Progenitor cell of endocrine pancreas (in vitro differentiated cells): ENCODE results near the gene BMP7. TPM values are rescaled to one million over a fixed set of nuclear protein-coding genes. Genes with fewer than 3 reads are reported as not detected.
"Not testable (repeated sequence)": the region's sequence is repeated elsewhere in the genome, so short reads cannot be mapped to it uniquely, and the experiment has no call there.

ENCODE experiments used
- DNase-seq: peaks from one replicate; pipeline ENCODE4 v3.0.0; 2021; ENCODE audit warnings: low spot score; ENCODE audit not compliant: unreplicated experiment
- H3K27ac Mint-ChIP-seq: 2 replicates; pipeline ENCODE4 v1.8.0; 2021; ENCODE audit warnings: mild to moderate bottlenecking, moderate library complexity, mixed read lengths
- H3K27me3 Mint-ChIP-seq: 2 replicates; pipeline ENCODE4 v1.8.0; 2021; ENCODE audit warnings: mixed read lengths
- H3K36me3 Mint-ChIP-seq: 2 replicates; pipeline ENCODE4 v1.8.0; 2022; ENCODE audit warnings: mixed read lengths; ENCODE audit not compliant: insufficient read depth
- H3K4me1 Mint-ChIP-seq: 2 replicates; pipeline ENCODE4 v1.8.0; 2021; ENCODE audit warnings: low read depth, mixed read lengths
- H3K4me3 Mint-ChIP-seq: 2 replicates; pipeline ENCODE4 v1.8.0; 2021; ENCODE audit warnings: low read depth, mild to moderate bottlenecking, moderate library complexity, mixed read lengths
- H3K9me3 Mint-ChIP-seq: 2 replicates; pipeline ENCODE4 v1.8.0; 2021; ENCODE audit warnings: low read depth, mixed read lengths
- total RNA-seq: library from RNA; stranded (reverse); gene quantifications from 2 replicates; pipeline ENCODE4 v1.2.1, GENCODE V29; 2021
- TF ChIP-seq, protein P1 (sequence below): fragments of 200-600 bp; sonication (generic); IDR thresholded peaks from one replicate; pipeline ENCODE4 v1.5.0; 2021; ENCODE audit warnings: antibody characterized with exemption, mild to moderate bottlenecking; ENCODE audit not compliant: unreplicated experiment

Gene BMP7
- total RNA-seq, 1 donor from 2014 or later, result 35.4 TPM

GRCh38 chr20:57280221-57280620, 13.8 kb upstream of the BMP7 start:
- no peak for DNase-seq
- peaks cover 31% of the 10 kb centered on the region for H3K27me3 Mint-ChIP-seq
- no peaks in the 10 kb centered on the region for H3K36me3 Mint-ChIP-seq
- H3K4me1 Mint-ChIP-seq, result peaks cover 11% of the 10 kb centered on the region
- peak overlapping the region; percentile 7 for H3K27ac Mint-ChIP-seq
- H3K4me3 Mint-ChIP-seq, result no peak overlapping the region
- TF ChIP-seq, protein P1, sequence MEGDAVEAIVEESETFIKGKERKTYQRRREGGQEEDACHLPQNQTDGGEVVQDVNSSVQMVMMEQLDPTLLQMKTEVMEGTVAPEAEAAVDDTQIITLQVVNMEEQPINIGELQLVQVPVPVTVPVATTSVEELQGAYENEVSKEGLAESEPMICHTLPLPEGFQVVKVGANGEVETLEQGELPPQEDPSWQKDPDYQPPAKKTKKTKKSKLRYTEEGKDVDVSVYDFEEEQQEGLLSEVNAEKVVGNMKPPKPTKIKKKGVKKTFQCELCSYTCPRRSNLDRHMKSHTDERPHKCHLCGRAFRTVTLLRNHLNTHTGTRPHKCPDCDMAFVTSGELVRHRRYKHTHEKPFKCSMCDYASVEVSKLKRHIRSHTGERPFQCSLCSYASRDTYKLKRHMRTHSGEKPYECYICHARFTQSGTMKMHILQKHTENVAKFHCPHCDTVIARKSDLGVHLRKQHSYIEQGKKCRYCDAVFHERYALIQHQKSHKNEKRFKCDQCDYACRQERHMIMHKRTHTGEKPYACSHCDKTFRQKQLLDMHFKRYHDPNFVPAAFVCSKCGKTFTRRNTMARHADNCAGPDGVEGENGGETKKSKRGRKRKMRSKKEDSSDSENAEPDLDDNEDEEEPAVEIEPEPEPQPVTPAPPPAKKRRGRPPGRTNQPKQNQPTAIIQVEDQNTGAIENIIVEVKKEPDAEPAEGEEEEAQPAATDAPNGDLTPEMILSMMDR, result no peak
- H3K9me3 Mint-ChIP-seq, result no peaks in the 10 kb centered on the region

- not testable (repeated sequence) for H3K27ac Mint-ChIP-seq, H3K4me3 Mint-ChIP-seq, H3K36me3 Mint-ChIP-seq, H3K9me3 Mint-ChIP-seq, DNase-seq
- Mint-ChIP-seq H3K27me3 (peaks cover 35% of the 10 kb centered on the region), H3K4me1 (peaks cover 11% of the 10 kb centered on the region)
Measured at GRCh38 chr20:57279548-57279947, 13.1 kb upstream of the BMP7 start.

- H3K4me1 Mint-ChIP-seq, result peaks cover 7% of the 10 kb centered on the region
- TF ChIP-seq, protein P1, result no peak
- no peak overlapping the region for H3K27ac Mint-ChIP-seq
- DNase-seq, result no peak
- no peak overlapping the region for H3K4me3 Mint-ChIP-seq
- H3K9me3 Mint-ChIP-seq, result no peaks in the 10 kb centered on the region
- H3K36me3 Mint-ChIP-seq, result no peaks in the 10 kb centered on the region
- H3K27me3 Mint-ChIP-seq, result peaks cover 36% of the 10 kb centered on the region
Measured at GRCh38 chr20:57278457-57278856, 12.0 kb upstream of the BMP7 start.

GRCh38 chr20:57277398-57278105, 11.1 kb upstream of the BMP7 start:
- TF ChIP-seq, protein P1, result no peak
- Mint-ChIP-seq H3K27me3 (peaks cover 40% of the 10 kb centered on the region), H3K27ac (no peak overlapping the region), H3K4me1 (peaks cover 1% of the 10 kb centered on the region), H3K4me3 (no peak overlapping the region), H3K9me3 (no peaks in the 10 kb centered on the region), H3K36me3 (no peaks in the 10 kb centered on the region)
- DNase-seq, result no peak

DNA sequence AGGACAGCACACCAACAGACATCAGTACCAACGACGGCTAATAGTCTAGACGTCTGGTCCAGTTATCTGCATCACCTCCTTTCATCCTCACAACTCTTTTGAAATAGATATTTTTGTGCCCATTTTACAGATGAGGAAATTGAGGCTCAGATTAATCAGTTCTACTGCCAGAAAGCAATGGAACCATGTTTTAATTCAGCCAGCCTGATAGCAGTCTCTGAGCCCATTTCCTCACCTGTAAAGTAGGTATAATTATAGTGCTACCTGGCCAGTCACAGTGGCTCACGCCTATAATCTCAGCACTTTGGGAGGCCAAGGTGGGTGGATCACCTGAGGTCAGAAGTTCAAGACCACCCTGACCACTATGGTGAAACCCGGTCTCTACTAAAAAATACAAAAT, 9.8 kb upstream of the BMP7 start:
- Mint-ChIP-seq H3K9me3 (no peaks in the 10 kb centered on the region), H3K4me1 (no peaks in the 10 kb centered on the region), H3K36me3 (no peaks in the 10 kb centered on the region), H3K4me3 (no peak overlapping the region), H3K27ac (no peak overlapping the region), H3K27me3 (peaks cover 44% of the 10 kb centered on the region)
- DNase-seq, result no peak
- TF ChIP-seq, protein P1, result no peak

- no peak for DNase-seq
- TF ChIP-seq, protein P1, result no peak
- H3K36me3 Mint-ChIP-seq, result no peaks in the 10 kb centered on the region
- H3K9me3 Mint-ChIP-seq, result no peaks in the 10 kb centered on the region
- peaks cover 48% of the 10 kb centered on the region for H3K27me3 Mint-ChIP-seq
- no peak overlapping the region for H3K4me3 Mint-ChIP-seq
- H3K27ac Mint-ChIP-seq, result no peak overlapping the region
- peaks cover 2% of the 10 kb centered on the region for H3K4me1 Mint-ChIP-seq
Measured at GRCh38 chr20:57275813-57276212, 9.4 kb upstream of the BMP7 start.
